GM21423 (cell line): ENCODE results near the gene CACNA2D2.

Experiments used
- ATAC-seq: cut with Tn5 transposase; IDR thresholded peaks from one replicate; pipeline ENCODE4 v1.9.1; 2021; ENCODE audit warnings: mild to moderate bottlenecking, moderate library complexity; ENCODE audit not compliant: unreplicated experiment

Gene CACNA2D2

DNA sequence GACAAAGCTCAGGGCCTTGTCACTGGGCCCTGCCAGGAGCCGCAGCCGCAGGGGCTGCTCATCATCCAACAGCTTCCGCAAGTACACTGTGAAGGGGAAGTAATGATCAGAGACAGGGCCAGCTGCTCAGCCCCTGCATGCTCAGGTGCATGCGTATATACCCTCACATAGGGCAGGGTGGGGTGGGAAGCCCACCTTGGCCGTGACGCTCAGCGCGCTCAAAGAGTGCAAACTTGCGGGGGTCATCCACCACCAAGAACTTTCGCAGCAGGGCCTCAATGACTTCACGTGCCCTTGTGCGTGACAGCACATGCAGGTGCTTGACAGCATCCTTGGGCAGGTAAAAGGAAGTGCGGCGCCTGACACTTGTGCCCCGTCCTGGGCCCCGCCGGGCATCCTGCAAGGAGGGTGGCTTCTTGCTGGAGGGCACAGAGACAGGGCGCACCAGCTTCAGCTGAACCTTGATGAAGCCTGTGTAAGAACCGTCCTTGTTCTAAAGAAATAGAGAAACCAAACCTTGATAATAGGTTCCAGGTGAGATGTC is 172.0 kb downstream of the CACNA2D2 start:
- no peak for ATAC-seq

GRCh38 chr3:50330330-50330729 is 173.1 kb downstream of the CACNA2D2 start:
- ATAC-seq = no peak

GRCh38 chr3:50327943-50328691 is 175.3 kb downstream of the CACNA2D2 start, which contains the start of gene TUSC2:
TUSC2 (minus strand) TSS chr3:50328223; CDS start chr3:50328099, 124 bp downstream.
- peak; percentile 86 for ATAC-seq

DNA sequence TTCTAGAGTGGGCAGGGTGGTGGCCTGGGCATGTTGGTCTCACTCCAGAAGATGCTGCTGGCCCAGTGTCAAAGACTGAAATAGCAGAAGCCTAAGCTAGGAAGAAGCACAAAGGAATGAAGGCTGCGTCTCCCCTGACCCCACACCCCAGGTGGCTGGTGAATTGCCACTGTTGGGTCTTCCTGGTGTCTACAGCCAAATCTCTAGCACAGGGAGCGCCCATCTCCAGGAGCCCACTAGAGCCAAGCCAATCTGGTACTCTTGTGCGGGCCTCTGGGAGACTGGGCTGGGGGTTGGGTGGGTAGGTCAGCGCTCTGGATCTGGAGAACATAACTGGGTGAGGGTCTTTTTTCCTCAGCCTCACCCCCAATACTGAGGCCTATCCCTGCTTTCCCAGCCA is 176.3 kb downstream of the CACNA2D2 start:
- no peak for ATAC-seq

DNA sequence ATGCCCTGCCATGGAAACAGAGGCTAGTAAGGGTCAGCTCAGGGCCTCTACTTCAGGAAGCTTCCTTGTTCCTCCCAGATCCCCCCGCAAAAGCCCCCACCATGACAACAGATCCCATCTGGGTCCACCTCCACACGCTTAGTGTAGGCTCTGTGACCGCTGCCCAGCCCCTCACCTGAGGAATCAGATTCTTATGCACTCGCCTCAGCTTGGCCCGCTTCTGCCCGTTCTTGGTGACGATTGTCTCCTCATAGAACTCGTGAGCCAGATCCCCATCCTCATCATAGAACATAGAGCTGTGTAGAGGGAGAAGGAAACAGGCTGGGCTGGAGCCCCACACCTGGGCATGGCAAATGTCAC is 177.3 kb downstream of the CACNA2D2 start:
- no peak for ATAC-seq

GRCh38 chr3:50325497-50326181 is 177.8 kb downstream of the CACNA2D2 start:
- no peak for ATAC-seq

GRCh38 chr3:50325113-50325480 is 178.3 kb downstream of the CACNA2D2 start:
- ATAC-seq = no peak

DNA sequence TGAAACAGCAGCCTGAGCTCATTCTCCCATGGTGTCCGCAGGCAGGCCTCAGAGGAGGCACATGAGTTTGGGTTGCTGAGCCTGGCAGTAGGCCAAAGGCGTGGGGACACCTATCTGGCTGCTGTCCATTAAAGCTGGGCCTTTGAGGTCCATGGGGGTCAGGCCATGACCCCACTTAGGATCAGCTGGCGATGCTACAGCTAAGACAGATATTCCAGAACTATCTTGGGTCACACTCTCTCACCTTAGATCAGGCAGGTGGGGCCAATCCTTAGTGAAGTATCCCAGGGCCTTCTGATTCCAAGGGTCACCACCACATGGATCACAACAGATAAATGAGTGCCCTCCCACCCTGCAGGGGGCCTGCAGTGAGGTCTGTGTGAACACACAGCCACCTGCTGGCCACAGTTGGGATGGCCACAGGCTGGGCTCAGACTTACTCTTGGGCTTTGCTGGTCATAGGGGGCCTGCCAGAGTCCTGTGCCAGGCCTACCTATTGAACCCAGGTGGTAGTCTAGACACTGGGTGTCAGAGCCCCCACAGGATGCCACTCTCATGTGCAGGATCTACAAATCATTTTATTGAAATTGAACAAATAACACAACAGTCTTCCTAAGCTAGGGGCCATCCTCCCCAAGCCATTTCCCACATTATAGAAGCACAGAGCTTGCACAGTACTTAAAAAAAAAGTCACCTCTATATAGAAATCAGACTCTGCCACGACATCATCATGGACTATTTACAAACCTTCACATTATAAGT is 178.9 kb downstream of the CACNA2D2 start:
- no peak for ATAC-seq

DNA sequence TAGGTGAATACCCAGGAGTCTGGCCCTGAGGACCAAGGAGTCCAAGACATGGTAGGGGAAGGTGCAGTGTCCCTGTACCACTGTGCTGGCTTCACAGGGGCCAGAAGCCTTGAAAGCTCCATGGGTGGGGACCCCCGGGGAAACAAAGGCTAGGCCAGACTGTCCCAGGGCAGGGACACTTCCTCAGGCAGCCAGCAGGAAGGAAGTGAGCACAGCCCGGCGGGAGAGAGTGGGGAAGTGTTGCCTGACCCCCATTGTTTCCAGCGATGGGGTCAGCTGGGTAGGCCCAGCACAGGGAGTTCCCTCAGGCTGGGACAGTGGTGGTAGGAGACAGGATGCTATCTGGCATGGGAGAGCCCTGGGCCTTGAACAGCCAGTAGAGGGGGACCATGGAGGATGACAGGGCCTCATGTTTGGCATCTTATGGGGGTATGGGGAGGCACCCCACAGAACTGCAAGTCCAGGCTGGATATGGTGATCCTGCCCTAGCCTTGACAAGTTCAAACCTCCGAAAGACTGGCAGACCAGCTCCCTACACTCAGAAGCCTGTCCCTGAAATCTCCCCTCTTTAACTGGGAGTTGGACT is 179.7 kb downstream of the CACNA2D2 start:
- no peak for ATAC-seq

DNA sequence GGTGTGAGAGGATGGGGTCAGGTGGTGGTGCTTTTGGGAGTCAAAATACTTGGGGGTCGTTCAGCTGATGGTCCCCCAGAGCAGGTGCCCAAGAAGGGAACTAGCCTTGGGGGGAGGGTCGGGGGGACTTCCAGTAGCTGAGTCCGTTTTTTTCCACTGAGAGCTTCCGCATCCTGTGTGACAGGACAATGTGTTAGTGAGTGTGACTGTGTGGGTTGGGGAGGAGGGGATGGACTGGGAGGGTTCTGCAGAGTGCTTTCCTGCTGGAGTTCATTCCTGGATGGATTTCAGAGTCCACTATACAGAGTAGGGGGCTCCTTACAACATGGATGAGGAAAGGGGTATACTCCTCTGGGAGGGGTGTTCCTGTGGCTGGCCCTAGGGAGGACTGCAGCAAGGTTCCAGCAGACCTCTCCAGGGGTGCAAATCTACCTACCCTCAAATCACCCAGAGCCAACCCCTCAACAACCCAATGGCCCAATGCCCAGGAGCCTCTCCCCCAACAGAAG is 180.3 kb downstream of the CACNA2D2 start:
- no peak for ATAC-seq

GRCh38 chr3:50322386-50323091 is 180.9 kb downstream of the CACNA2D2 start, which contains the start of gene HYAL2:
HYAL2 (minus strand) TSS chr3:50322745; CDS start chr3:50320489, 2,256 bp downstream.
- ATAC-seq = no peak

- no peak for ATAC-seq
Observed at GRCh38 chr3:50322115-50322385, 181.4 kb downstream of the CACNA2D2 start.

DNA sequence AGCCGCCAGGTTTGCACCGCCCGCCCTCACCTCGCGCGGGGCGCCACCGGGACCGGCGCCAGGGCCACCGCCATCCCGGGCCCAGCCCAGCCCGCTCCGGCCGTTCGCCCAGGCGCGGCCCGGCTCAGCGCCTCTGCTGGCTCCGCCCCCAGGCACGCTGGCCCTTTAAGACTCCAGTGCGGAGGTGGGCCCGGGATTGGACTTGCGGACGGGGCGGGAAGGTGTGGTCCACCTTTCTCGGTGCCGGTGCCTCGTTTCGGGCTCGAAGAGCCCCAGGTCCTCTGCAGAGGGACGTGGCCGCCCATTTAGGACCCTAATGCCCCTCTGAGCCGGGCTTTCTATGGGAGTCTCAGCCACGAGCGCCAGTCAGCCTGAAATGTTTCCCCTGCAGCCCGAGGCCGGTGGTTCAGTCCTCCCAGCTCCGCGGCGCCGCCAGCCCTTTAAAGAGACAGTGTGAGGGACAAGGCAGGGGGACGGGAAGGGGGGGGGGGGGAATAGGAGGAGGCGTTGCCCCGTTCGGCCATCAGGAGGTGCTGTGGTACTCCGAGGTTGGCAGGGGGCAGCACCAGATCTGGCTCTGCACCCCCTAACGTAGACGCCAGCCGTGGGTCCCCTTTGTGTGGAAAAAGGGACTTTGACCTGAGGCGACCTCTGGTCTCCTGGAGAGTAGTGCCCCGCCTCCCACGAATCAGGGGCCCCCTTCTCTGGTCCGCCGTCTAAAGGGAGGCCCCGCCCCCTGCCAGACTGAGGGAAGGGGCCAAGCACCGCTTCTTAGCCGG is 181.9 kb downstream of the CACNA2D2 start:
- ATAC-seq = peak; percentile 83

DNA sequence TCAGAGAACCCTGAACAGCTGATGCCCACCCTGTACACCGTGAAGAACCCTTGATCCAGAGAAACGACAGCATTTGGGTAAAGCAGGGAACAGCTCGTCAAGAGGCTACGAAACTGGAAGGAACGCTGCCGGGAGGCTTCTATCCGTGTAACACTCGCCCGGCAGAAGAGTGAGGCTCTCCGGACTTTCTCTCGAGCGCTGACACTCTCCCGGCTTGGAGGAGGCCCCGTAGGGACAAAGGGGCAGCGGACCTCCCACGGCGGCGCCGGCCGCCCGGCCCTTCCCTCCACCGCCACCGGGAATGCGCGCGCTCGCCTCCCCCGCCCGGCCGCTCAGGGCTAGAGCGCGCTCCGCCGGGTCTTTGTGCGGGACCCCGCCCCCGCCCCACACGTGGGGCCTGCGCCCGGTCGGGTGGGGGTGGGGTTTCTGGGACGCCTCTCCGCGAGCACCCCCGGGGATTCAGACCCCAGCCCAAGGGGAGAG is 182.5 kb downstream of the CACNA2D2 start:
- ATAC-seq = peak; percentile 45

DNA sequence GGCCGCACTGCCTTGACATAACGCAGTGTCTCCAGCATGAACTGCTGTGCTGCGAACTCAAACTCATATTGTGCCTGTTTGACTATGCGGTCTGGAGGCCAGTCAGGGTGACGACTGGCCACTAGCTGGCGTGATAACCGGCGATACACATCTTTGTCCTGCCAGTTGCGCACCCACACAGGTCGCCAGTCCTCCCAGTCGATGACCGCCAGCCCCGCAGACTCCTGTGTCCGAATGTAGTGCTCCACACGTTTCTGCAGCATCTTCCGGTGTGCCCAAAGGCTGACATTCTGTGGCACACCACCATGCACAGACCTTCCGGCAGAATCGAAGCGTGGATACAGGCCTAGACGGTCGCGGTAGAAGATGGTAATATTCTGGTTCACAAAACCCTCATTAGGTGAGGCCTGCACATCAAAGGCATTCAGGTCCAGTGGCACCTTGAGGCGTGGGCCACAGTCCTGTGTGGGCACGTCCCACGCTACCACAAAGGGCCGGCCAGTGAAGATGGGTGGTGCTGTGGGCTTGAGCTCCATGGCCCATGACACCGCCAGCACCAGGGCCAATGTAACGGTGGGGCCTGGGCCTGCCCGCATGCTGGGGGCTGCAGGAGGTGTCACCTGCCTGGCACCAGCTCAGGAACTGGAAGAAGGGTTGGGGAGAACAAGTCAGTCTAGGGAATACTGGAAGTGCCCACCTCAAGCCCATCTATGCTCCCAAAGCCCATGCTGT is 183.4 kb downstream of the CACNA2D2 start:
- ATAC-seq = no peak

DNA sequence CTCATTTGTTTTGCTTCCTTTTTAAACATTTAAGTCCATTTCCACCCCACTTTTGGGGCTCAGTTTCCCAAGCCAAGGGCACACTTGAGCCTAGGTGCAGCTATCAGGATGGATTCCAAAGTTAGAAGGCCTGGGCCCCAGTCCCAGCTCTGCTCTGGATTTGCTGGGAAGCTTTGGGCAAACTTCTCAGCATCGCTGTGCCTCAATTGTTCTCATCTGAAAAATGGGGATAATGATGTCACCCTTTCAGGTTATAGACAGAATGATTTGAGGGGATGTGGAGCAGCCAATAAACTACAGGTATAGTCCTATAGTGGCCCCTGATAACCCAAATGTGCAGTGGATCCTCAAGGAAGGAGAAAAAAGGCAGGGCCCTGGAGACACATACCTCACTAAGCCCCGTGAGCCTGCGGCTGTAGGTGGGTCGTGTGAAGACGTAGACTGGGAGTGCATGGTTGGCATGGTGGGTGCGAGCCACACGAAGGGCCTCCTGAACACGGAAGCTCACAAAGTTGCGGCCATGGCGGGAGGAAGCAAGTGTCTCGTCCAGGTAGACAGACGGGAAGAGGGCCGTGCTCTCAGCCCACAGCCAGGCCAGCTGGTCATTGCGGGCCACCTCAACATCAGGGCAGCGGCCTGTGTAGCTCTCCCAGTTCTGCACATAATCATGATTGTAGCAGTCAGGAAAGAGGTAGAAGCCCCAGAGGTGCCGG is 184.1 kb downstream of the CACNA2D2 start:
- ATAC-seq = no peak

DNA sequence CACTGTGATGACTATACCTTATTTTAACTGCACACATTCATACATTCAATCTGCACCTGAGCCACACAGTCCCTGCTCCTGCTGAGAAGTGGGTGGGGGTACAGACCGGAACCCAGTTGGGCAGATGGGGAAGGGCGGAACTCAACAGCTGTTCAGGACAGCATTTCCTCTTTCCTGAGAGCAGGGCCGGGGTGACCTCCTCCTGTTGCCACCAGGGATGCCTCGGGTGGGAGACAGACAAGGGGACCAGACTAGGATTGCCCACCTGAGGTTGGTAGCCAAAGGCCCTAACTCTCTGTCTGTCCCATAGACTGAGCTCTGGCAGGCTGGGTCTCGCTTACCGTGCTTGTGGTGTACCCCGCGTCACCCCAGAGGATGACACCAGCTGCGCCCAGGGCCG is 184.8 kb downstream of the CACNA2D2 start:
- no peak for ATAC-seq

DNA sequence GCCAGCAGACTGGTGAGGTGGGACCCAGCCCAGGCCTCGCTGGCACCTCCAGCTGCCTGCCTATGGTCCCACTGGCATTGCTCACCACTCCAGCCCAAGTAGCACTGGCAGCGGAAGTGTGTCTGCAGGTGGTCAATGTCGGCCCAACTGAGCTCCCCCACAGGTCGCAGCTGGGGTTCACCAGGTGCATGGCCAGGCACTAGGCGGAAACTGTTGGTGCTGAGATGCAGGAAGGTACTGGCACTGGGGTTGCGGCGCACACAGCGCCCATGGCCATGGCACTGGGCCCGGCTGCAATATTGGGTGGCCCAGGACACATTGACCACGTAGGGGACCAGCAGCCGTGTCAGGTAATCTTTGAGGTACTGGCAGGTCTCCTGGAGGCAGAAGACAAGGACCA is 185.3 kb downstream of the CACNA2D2 start:
- no peak for ATAC-seq
